Breast epithelium (tissue), 4 donors: ENCODE data around the gene CFAP70. TPM values are rescaled to one million over a fixed set of nuclear protein-coding genes. Genes with fewer than 3 reads are reported as not detected.

Experiments used
- DNase-seq, 2 donors: peaks; one replicate each; pipeline ENCODE4 v3.0.0-alpha.2; 2019; ENCODE audit warnings: low spot score in 2 of 2
- H3K27ac ChIP-seq, 2 donors: fragments of 200-600 bp; sonication (generic) in 1 of 2; one replicate each; pipeline ENCODE4 v1.5.1; 2016 to 2019; ENCODE audit warnings: mild to moderate bottlenecking in 1 of 2
- H3K27me3 ChIP-seq, 2 donors: fragments of 200-600 bp; sonication (generic) in 1 of 2; one replicate each; pipeline versions ENCODE4 v1.5.1 to v1.6.0; 2017 to 2019; ENCODE audit warnings: control low read depth in 1 of 2, mild to moderate bottlenecking in 1 of 2
- H3K36me3 ChIP-seq: fragments of 200-600 bp; one replicate; pipeline ENCODE4 v1.5.1; 2019
- H3K4me1 ChIP-seq, 2 donors: fragments of 200-600 bp; sonication (generic); one replicate each; pipeline ENCODE4 v1.5.1; 2016 to 2019; ENCODE audit warnings: control low read depth in 1 of 2
- H3K4me3 ChIP-seq, 3 donors: fragments of 200-600 bp; sonication (generic); 1 replicate in 2 of 3; 2 replicates in 1 of 3; pipeline ENCODE4 v1.5.1; 2016 to 2019; ENCODE audit warnings: mild to moderate bottlenecking in 3 of 3, moderate library complexity in 2 of 3
- H3K9me3 ChIP-seq, 2 donors: fragments of 200-600 bp; sonication (generic) in 1 of 2; one replicate each; pipeline ENCODE4 v1.5.1; 2016 to 2019; ENCODE audit warnings: control low read depth in 1 of 2
- CTCF ChIP-seq, 3 donors: fragments of 450-650 bp; IDR thresholded peaks; one replicate each; pipeline ENCODE4 v1.5.1; 2016 to 2017; ENCODE audit warnings: antibody characterized with exemption in 3 of 3, mild to moderate bottlenecking in 3 of 3, moderate library complexity in 3 of 3
- POLR2A ChIP-seq: fragments of 450-650 bp; IDR thresholded peaks from one replicate; pipeline ENCODE4 v1.6.1; 2016; ENCODE audit warnings: antibody characterized with exemption, mild to moderate bottlenecking, moderate library complexity
- POLR2AphosphoS5 ChIP-seq, 3 donors: sonication (generic); formaldehyde crosslinking; IDR thresholded peaks; one replicate each; pipeline ENCODE4 v1.6.1; 2017; ENCODE audit warnings: antibody characterized with exemption in 3 of 3
- intact Hi-C: fragments of 100-400 bp; cut with DNase I; formaldehyde crosslinking; loops from one replicate; pipeline ENCODE4 v1.15.1; 2023; ENCODE audit warnings: low total_unique reads
- total RNA-seq, 3 donors: library from RNA; depleted of rRNA; stranded (reverse); fragments of >200 nt; gene quantifications; one replicate each; pipeline ENCODE4 v1.1.0, GENCODE V29; 2016

CFAP70 gene
- total RNA-seq, 3 donors from 2014 or later, result 7.8 to 10.4 (median 9.2) TPM

- Histone ChIP-seq H3K36me3 (no peaks in the 10 kb centered on the region), H3K4me1 (no peaks in the 10 kb centered on the region), H3K27ac (no peak overlapping the region), H3K4me3 (no peak overlapping the region), H3K9me3 (peaks cover 0 to 16% of the 10 kb centered on the region in 2 donors), H3K27me3 (no peaks in the 10 kb centered on the region)
- intact Hi-C loops, result no loop called here
- TF ChIP-seq CTCF (IDR thresholded peaks at IDR 0.05) (no peak), POLR2AphosphoS5 (IDR thresholded peaks at IDR 0.05) (no peak), POLR2A (no peak)
- DNase-seq, result no peak
These were observed 48.2 kb downstream of the CFAP70 start for GRCh38 chr10:73310475-73310874.

- Histone ChIP-seq H3K4me3 (no peak overlapping the region), H3K27ac (no peak overlapping the region), H3K9me3 (peaks cover 0 to 16% of the 10 kb centered on the region in 2 donors), H3K27me3 (no peaks in the 10 kb centered on the region), H3K4me1 (no peaks in the 10 kb centered on the region), H3K36me3 (no peaks in the 10 kb centered on the region)
- TF ChIP-seq POLR2AphosphoS5 (IDR thresholded peaks at IDR 0.05), result no peak
- TF ChIP-seq POLR2A, result no peak
- TF ChIP-seq CTCF (IDR thresholded peaks at IDR 0.05), result no peak
- no peak for DNase-seq
- intact Hi-C loops, result no loop called here
These were observed 51.4 kb downstream of the CFAP70 start for GRCh38 chr10:73307203-73307800.

- TF ChIP-seq POLR2AphosphoS5 (IDR thresholded peaks at IDR 0.05) (no peak), POLR2A (no peak), CTCF (IDR thresholded peaks at IDR 0.05) (no peak)
- DNase-seq, result no peak
- Histone ChIP-seq H3K4me3 (no peak overlapping the region), H3K9me3 (peaks cover 0 to 16% of the 10 kb centered on the region in 2 donors), H3K27me3 (no peaks in the 10 kb centered on the region), H3K36me3 (no peaks in the 10 kb centered on the region), H3K4me1 (no peaks in the 10 kb centered on the region), H3K27ac (no peak overlapping the region)
- intact Hi-C loops, result no loop called here
These were observed 52.4 kb downstream of the CFAP70 start for GRCh38 chr10:73306171-73306708.

GRCh38 chr10:73296946-73297345 lies 61.7 kb downstream of the CFAP70 start:
- Histone ChIP-seq H3K27me3 (no peaks in the 10 kb centered on the region), H3K4me1 (no peaks in the 10 kb centered on the region), H3K36me3 (no peaks in the 10 kb centered on the region), H3K9me3 (no peaks in the 10 kb centered on the region), H3K4me3 (no peak overlapping the region), H3K27ac (no peak overlapping the region)
- DNase-seq, result no peak
- no peak for TF ChIP-seq POLR2A
- intact Hi-C loops, result no loop called here

GRCh38 chr10:73293461-73293860 lies 65.2 kb downstream of the CFAP70 start:
- H3K4me1 ChIP-seq, result no peaks in the 10 kb centered on the region
- no peaks in the 10 kb centered on the region for H3K36me3 ChIP-seq
- no peak for TF ChIP-seq CTCF (IDR thresholded peaks at IDR 0.05)
- TF ChIP-seq POLR2AphosphoS5 (IDR thresholded peaks at IDR 0.05), result no peak
- TF ChIP-seq POLR2A, result no peak
- H3K27ac ChIP-seq, result no peak overlapping the region
- H3K27me3 ChIP-seq, result no peaks in the 10 kb centered on the region
- H3K4me3 ChIP-seq, result no peak overlapping the region
- DNase-seq, result no peak
- intact Hi-C loops, result no loop called here
- H3K9me3 ChIP-seq, result no peaks in the 10 kb centered on the region
